GM12872 (cell line): ENCODE measurements around the gene HUS1.

Experiments
- TF ChIP-seq, protein P1 (sequence below): IDR thresholded peaks from 3 replicates; pipeline ENCODE4 v1.5.1; 2011; ENCODE audit warnings: low read depth, mild to moderate bottlenecking, low read length, moderate library complexity; ENCODE audit not compliant: insufficient read depth

The HUS1 gene

DNA sequence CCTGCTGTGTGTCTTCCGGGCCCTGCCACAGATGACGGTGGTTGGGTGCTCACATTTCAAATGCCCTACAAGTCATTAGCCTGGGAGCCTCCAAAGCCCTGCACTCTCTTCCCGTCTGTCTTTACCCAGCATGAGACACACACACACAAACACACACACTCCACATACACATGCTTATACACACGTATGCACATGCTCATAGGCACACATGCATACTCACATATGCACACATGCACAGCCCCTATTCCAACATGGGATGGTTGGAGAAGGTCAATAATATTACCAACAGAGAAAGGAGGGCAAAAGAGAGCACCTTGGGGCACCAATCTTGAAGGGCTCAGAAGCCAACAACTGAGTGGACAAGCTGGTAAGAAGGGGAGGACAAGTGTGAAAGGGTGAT is 30.5 kb upstream of the HUS1 start:
- TF ChIP-seq, protein P1, sequence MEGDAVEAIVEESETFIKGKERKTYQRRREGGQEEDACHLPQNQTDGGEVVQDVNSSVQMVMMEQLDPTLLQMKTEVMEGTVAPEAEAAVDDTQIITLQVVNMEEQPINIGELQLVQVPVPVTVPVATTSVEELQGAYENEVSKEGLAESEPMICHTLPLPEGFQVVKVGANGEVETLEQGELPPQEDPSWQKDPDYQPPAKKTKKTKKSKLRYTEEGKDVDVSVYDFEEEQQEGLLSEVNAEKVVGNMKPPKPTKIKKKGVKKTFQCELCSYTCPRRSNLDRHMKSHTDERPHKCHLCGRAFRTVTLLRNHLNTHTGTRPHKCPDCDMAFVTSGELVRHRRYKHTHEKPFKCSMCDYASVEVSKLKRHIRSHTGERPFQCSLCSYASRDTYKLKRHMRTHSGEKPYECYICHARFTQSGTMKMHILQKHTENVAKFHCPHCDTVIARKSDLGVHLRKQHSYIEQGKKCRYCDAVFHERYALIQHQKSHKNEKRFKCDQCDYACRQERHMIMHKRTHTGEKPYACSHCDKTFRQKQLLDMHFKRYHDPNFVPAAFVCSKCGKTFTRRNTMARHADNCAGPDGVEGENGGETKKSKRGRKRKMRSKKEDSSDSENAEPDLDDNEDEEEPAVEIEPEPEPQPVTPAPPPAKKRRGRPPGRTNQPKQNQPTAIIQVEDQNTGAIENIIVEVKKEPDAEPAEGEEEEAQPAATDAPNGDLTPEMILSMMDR = no peak

DNA sequence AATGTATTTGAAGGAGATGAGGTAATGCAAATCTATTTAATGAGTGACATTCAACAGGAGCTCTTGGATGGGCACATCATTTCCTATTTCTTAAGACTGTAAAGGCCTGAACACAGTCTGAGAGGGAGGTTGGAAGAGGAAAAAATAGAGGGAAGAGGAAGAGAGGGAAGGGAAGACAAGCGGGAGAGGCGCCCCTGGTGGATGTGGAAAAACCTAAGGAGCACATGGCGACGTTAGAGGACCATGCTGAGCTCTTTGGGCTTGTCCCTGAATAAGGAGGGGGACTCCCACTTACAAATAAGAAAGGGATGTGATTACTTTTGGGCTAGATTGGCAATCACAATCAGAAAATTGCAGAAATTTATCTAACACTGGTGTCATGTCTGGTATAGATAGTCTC is 29.8 kb upstream of the HUS1 start:
- TF ChIP-seq, protein P1 = no peak

GRCh38 chr7:48006866-48007265 is 27.5 kb upstream of the HUS1 start:
- TF ChIP-seq, protein P1 = no peak

- TF ChIP-seq, protein P1 = no peak
Measured at GRCh38 chr7:48004638-48005037, 25.2 kb upstream of the HUS1 start.

DNA sequence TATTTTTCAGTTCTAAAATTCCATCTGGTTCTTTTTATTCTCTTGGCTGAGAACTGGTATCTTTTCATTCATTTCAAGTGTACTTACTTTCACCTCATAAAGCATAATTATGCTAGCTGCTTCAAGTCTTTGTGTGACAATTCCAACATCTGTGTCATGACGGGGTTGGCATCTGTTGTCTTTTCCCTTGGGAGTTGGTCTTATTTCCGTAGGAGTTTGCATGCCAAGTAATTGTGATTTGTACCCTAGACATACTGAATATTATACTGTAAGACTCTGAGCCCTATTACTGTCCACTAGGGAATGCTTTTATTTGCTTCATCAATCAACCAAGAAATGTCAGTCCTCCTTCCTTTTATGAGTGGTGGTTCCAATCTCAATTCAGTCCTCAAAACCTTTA is 24.6 kb upstream of the HUS1 start:
- TF ChIP-seq, protein P1 = no peak

GRCh38 chr7:47999413-47999812 is 20.0 kb upstream of the HUS1 start:
- TF ChIP-seq, protein P1 = no peak

DNA sequence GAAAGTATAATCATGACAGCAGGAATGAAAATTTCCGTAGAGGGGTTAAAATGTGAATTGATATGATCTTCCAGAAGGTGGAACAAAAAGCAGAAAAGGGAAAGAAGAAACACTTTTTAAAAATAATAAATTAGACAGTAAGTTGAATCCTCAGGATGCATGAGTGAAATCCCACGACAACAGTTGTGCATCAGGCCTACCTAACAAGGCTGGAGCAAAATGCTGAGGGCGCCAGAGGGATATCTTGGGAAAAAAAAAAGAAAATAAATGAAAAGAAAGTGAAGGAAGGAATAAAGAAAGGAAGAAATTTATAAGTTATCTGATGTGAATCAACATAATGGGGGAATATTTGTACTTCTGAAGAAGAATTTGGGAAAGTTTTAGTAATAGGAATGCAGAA is 13.0 kb upstream of the HUS1 start:
- TF ChIP-seq, protein P1 = no peak
